Measurements from ENCODE around the gene RASL11B.
"Not testable (repeated sequence)": the region's sequence is repeated elsewhere in the genome, so short reads cannot be mapped to it uniquely, and the experiment has no call there.

The RASL11B gene

DNA sequence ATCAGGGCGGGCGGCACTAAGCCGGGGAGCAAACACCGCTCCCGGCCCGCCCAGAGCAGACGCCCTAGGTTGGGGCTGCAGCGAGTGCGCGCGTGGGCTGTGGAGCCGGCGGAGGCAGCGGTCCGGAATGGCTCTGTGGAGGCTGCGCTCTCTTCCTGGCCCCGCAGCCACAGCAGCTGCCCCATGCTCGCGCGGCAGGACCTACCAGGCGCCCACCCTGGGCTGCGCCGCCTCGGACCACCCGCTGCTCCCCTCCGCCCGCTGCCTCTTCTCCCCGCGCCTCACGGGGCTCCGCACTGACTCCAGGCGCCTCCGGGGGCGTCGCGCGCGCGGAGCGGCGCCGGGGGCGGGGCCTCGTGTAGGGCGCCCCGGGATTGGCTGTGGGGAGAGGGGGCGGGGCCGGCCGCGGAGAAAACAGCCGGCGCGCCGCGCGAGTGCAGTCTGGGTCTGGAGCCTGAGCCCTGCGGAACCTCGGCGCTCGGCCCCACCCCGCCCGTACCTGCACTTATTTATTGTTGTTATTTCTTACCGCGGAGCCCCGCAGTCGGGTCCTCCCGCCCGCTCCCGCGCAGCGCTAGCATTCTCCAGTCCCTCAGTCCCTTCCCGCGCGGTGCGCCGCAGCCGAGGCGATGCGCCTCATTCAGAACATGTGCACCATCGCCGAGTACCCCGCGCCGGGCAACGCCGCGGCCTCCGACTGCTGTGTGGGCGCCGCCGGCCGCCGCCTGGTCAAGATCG, at the start of gene RASL11B:
TSS of gene RASL11B (plus strand) at position 439 of the 738 bp plus-strand sequence. CDS start at position 630, 191 bp downstream.
- peak; percentile 68 for DNase-seq (ENCODE audit: low spot score)

DNA sequence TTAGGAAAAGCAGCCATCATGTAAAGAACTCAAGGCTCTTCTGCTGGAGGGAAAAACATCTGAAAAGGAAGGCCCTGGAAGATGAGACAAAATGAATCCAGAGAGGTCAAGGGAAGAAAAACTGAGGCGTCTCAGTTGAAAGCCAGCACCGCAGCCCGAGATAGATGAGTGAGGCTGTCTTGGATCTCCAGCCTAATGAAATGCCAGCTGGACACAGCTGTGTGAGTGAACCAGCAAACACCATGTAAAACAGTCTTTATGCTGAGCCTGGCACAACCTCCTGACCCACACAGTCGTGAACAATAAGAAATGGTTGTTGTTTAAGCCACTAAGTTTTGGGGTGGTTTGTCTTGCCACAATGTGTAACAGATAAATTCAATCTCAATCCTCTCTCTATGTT, 48.6 kb upstream of the RASL11B start:
- DNase-seq (ENCODE audit: low spot score), result no peak

GRCh38 chr4:52822583-52822971, 39.5 kb upstream of the RASL11B start:
- DNase-seq (ENCODE audit: low spot score), result no peak

- DNase-seq (ENCODE audit: low spot score), result no peak
These were observed 39.0 kb upstream of the RASL11B start for GRCh38 chr4:52822972-52823701.

DNA sequence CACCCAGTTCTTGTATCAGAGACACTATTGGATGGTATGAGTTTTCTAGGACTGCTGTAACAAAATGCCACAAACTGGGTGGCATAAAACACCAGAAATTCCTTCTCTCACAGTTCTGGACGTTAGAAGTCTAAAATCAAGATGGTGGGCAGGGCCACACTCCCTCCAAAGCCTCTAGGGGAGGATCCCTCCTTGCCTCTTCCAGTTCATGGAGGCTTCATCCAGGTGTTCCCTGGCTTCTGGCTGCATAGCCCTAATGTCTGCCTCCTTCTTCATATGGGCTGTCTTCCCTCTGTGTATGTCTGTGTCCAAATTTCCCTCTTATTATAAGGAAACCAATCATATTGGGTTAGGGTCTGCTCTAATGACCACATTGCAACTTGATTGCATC, 38.4 kb upstream of the RASL11B start:
- no peak for DNase-seq (ENCODE audit: low spot score)

DNA sequence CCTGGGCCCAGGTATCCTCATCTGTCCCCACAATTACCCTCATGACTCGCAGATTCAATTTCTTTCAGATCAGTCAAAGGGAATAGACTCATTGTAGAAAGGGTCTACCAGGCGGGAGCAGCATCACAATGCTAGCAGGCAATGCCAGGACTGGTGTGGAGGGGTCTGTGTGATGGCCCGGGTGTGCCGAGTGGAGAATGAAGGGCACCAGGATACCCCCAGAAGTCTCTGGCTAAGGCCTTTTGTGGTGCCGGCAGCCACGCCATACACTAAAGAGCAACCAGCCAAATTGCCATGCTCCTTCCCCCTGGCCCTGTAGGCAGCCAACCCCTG, 37.9 kb upstream of the RASL11B start:
- no peak for DNase-seq (ENCODE audit: low spot score)

- DNase-seq (ENCODE audit: low spot score), result no peak
These were observed 37.3 kb upstream of the RASL11B start for GRCh38 chr4:52824603-52825459.

DNA sequence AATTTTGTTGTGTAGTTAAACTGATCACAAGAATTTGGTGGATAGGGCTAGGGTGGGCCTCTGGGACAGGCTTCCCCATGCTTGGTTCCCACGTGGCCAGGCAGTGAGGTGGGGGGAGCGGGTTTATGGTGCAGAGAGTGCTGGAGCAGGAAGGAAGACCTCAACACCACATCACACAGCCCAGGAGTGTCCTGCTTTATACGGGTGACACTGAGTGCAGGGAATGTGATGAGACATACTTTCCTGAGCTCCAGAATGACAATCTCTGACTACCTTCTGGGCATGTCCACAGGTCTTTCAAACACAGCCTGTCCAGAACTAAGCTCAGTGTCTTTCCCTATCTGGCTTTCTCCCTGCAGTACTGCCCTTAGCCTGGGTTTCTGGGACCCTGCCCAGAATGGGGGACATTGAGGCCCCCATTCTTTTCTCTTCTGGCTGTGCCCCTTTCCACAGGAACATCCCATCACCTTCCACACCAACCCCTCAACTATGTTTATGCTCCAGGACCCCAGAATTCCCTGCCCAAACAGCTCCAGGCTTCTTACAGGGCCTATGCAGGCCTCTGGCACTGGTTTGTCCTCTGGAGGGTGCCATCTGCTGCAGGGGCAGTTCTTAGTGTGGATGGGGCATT, 36.5 kb upstream of the RASL11B start:
- no peak for DNase-seq (ENCODE audit: low spot score)

- DNase-seq (ENCODE audit: low spot score), result no peak
These were observed 28.1 kb upstream of the RASL11B start for GRCh38 chr4:52833941-52834525.

DNA sequence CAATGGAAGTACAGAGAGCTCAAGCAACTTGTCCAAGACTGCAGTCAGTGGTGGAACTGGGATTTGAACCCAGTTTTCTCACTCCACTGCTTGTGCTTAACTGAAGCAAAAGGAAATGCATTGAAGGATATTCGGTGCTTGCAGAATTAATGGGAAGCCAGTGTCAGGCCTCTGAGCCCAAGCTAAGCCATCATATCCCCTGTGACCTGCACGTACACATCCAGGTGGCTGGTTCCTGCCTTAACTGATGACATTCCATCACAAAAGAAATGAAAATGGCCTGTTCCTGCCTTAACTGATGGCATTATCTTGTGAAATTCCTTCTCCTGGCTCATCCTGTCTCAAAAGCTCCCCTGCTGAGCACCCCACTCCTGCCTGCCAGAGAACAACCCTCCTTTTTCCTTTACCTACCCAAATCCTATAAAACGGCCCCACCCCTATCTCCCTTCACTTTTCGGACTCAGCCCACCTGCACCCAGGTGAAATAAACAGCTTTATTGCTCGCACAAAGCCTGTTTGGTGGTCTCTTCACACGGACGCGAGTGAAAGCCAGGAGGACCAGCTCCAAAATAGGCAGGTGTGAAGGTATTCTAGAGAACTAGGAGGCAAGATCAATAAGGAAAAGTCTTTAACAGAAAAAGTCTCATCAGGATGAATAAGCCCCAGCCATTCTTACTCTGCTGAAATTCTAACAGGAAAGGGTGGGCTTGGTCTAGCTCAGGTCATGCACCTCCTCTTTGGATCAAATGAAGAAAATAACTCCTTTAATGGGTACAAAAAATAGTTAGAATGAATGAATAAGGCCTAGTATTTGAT, 27.3 kb upstream of the RASL11B start:
- DNase-seq (ENCODE audit: low spot score), result not testable (repeated sequence)

DNA sequence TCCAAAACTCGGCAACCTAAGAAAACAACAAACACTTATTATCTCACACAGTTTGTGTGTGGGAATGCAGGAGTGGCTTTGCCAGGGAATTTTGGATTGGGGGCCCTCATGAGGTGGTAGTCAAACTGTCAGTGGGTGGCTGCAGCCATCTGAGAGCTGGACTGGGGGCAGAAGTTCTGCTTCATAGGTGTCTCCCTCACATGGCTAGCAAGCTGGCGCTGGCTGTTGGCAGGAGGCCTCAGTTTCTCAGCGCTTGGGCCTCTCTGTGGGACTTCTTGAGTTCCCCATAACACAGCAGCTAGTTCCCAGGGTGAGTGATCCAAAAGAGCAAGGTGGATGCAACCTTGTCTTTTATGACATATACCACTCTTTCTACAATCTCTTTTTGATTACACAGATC, 26.0 kb upstream of the RASL11B start:
- DNase-seq (ENCODE audit: low spot score), result no peak

DNA sequence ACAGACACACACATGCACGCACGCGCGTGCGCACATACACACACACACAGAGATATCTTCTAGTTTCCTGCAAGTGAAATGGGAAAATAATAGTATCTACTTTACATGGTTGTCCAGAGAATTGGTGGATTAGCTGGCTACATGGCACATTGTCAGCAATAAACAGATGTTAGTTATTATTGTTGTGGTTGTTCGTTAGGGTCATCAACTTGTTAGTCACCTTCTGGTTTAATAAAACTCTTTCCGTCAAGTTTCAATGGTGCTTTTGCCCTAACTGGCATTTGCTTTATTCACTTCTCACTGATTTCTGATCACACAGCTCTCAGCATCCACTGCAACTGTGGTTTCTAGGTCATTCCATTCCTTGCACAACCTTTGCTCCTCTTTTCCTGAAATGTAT, 25.4 kb upstream of the RASL11B start:
- no peak for DNase-seq (ENCODE audit: low spot score)

DNA sequence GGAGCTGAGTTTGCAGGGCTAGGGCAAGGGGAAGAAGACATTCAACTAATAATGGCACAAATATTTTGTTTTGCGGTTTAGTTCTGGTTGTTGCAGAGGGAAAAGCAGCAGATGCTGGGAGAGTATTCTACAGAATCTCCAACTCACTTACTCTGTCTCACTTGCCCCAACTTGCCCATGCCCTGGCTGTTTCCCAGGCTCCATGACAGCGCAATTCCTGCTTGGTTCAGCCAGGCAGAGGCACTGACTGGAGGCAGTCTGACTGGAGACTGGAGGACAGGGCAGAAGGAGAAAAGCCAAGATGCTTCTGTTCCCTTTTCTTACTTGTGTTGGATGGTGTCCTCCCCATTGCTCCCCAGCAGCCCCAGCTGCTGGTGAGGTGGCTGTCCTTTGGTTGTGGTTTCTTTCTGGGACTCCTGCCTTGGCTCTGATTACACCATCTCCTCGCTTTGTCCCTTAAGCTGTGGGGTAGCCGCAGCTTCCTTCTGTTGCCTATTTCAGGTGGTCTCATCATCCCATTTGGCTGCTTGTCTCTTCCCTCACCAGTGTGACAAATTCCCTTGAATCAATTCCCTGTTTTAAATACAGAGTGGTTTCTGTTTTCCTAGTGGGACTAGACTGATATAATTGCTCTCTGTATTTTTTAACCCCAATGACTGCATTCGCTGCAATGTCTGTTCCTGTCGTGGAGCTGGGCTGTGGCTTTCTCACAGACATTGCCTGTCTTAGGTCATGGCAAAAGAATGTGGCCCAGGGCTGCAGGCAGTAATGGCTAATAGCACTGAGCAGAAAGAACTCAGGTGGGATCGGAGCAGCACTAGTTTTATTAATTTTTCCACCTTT, 24.2 kb upstream of the RASL11B start:
- no peak for DNase-seq (ENCODE audit: low spot score)

- DNase-seq (ENCODE audit: low spot score), result no peak
These were observed 23.2 kb upstream of the RASL11B start for GRCh38 chr4:52838729-52839586.

DNA sequence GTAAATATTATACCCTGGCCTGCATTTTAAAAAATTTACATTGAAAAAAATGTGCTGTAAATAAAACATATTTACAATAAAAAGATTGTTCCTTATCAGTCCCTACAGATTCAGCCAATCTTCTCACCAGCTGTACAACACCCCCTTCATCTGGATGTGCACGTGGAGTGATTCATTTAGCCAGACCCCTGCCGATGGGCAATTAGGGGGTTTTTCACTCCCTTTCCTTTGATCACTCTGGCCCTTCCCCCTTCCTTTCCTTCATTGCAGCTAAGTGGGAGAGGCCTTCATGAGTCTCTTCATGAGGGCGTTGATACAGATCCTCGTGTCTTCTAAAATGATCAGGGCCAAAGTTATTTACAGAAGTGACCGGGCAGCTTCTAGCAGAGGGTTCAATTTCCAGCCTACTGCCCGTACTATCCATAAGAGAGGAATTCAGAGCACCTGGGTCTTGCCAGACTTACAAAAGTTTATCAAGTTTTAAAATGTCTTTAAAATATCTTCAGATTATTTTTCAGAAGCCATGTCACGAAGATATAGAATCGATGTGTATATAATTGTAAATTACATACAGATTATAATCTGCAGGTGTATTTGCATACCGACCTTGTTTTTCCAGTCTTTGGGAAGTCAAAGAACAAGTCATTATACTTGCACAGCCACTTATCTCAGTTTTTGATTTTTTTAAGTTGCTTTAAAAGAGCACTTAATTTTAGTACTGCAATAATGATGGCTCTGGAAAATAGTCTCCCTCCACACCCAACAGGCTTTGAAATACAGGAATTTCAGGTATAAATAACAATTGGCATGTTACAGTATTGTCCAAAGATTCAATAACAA, 21.4 kb upstream of the RASL11B start:
- DNase-seq (ENCODE audit: low spot score), result no peak

DNA sequence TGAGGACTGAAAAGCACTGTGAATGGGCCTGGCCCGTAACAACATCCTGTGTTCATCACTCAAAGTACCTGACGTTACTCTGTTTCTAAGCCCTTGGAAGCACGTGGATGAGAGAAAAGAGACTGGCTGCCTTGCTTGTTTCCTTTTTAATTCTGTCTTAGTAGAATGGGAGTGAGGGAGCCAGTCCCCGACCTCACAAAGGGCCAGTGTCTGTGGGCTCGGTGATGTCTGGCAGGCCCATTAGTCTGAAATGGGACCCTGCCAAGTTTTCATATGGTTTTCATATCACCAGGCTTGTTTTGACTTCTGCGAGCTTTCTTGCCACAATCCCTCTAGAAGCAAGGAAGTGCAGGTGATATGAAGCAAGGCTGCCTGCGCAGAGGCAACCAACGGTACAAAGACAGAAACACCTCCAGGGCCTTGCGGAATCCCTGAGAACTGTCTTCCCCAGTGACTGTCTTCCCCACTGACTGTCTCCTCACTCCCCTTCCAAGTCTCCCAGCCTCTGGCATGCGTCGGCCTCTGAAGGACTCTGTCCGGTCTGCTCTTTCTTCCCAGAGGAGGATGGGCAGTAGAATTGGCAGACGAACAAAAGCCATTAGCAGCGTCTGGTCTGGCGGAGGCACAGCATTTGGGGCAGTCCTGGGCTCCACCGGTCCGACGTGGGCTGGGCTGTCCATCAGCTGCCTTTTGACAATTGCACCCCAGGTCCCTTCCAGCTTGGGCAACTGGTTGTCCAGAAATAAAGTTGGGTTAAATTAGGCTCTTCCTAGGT, 20.2 kb upstream of the RASL11B start:
- DNase-seq (ENCODE audit: low spot score), result no peak

GRCh38 chr4:52842792-52843191, 19.3 kb upstream of the RASL11B start:
- no peak for DNase-seq (ENCODE audit: low spot score)

All from hematopoietic multipotent progenitor cell treated with erythropoietin and hydrocortisone succinate and interleukin-3 and kit ligand, for 15 days (in vitro differentiated cells).